B cell (primary cell): Measurements from ENCODE around the gene TNPO3.

Source experiments
- EZH2 ChIP-seq: IDR thresholded peaks from 2 replicates; pipeline ENCODE4 v1.6.1; 2012; ENCODE audit warnings: borderline replicate concordance, low read depth, mild to moderate bottlenecking, moderate library complexity, low read length; ENCODE audit not compliant: insufficient read depth, poor library complexity, severe bottlenecking
- TF ChIP-seq, protein P1 (sequence below): fragments of 200-600 bp; IDR thresholded peaks from one replicate; pipeline ENCODE4 v1.8.0; 2022; ENCODE audit warnings: antibody characterized with exemption, mild to moderate bottlenecking

DNA sequence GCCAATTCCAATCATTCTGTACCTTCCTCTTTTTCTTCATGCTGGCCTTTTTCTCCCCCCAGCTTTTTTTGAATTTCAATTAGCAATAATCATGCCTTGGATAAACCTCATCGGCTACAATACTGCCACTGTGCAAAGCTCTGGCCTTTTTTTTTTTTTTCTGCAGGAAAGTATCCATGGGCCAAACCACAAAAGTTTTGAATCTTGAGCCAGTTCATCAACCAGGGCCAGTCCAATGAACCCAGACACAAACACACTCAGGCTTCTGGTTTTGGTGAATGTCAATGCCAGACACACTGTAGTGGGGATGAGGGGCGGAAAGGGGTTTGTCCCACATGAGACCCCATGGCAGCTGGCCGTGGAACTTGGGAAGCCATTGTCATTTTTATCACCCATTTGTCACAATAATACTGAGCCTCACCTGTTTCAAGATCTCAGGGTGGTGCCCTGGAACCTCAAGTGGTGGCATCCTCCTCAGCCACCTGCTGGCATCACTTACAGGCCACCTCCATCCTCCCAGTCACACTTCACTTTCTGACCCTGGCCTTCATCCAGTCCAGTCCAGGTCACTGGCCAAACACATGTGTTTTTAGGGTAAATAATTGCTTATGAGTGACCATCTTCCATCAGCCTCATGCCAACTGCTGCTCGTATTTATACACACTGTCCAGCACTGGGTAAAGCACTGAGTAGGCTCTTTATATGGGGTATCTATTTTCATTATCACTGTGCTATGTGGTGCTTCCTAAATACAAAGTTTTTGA lies 48.8 kb upstream of the TNPO3 start:
- TF ChIP-seq, protein P1, sequence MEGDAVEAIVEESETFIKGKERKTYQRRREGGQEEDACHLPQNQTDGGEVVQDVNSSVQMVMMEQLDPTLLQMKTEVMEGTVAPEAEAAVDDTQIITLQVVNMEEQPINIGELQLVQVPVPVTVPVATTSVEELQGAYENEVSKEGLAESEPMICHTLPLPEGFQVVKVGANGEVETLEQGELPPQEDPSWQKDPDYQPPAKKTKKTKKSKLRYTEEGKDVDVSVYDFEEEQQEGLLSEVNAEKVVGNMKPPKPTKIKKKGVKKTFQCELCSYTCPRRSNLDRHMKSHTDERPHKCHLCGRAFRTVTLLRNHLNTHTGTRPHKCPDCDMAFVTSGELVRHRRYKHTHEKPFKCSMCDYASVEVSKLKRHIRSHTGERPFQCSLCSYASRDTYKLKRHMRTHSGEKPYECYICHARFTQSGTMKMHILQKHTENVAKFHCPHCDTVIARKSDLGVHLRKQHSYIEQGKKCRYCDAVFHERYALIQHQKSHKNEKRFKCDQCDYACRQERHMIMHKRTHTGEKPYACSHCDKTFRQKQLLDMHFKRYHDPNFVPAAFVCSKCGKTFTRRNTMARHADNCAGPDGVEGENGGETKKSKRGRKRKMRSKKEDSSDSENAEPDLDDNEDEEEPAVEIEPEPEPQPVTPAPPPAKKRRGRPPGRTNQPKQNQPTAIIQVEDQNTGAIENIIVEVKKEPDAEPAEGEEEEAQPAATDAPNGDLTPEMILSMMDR, result no peak
- no peak for TF ChIP-seq EZH2
